Loucy (cell line): ENCODE results near the gene ACOT13.

ENCODE experiments used
- CTCF ChIP-seq: fragments of 200-600 bp; sonication (generic); conservative IDR thresholded peaks from 2 replicates; pipeline ENCODE4 v1.5.1; 2014; ENCODE audit warnings: mild to moderate bottlenecking, antibody characterized with exemption, low read length
- EZH2phosphoT487 ChIP-seq: fragments of 200-600 bp; IDR thresholded peaks from 2 replicates; pipeline ENCODE4 v1.6.1; 2018; ENCODE audit warnings: antibody characterized with exemption, mild to moderate bottlenecking, moderate library complexity, borderline replicate concordance

- TF ChIP-seq EZH2phosphoT487 = no peak
- TF ChIP-seq CTCF = no peak
Observed at GRCh38 chr6:24723270-24723669, 56.4 kb downstream of the ACOT13 start.
